HL-60 (cell line): Measurements from ENCODE around the gene ADAMTSL4.
A peak's percentile ranks its signal among the peaks of the same experiment; 100 is the strongest.

Source experiments
- DNase-seq, 2 experiments: peaks; one replicate each; pipeline ENCODE4 v3.0.0-alpha.2; 2010 to 2020; ENCODE audit warnings: low read depth in 1 of 2, low spot score in 1 of 2
- H3K27ac ChIP-seq: fragments of 250-450 bp; sonication (Bioruptor Pico); replicated peaks from 2 replicates; pipeline ENCODE4 v1.5.1; 2020; ENCODE audit warnings: mild to moderate bottlenecking, moderate library complexity
- H3K27me3 ChIP-seq: fragments of 250-450 bp; sonication (Bioruptor Pico); 2 replicates; pipeline ENCODE4 v1.5.1; 2021; ENCODE audit warnings: mild to moderate bottlenecking, moderate library complexity; ENCODE audit not compliant: insufficient read depth, poor library complexity, severe bottlenecking
- H3K4me3 ChIP-seq: replicated peaks from 2 replicates; pipeline ENCODE4 v1.5.1; 2011; ENCODE audit warnings: mild to moderate bottlenecking, control low read depth, low read length; ENCODE audit not compliant: insufficient read depth
- CTCF ChIP-seq: IDR thresholded peaks from one replicate; pipeline ENCODE4 v1.5.1; 2011; ENCODE audit warnings: low read length, control low read depth, inconsistent platforms; ENCODE audit not compliant: insufficient read depth
- GABPA ChIP-seq: IDR thresholded peaks from 2 replicates; pipeline ENCODE4 v1.6.1; 2012; ENCODE audit warnings: low read depth
- POLR2AphosphoS5 ChIP-seq: IDR thresholded peaks from 2 replicates; pipeline ENCODE4 v1.6.1; 2012; ENCODE audit warnings: low read depth
- REST ChIP-seq: IDR thresholded peaks from 2 replicates; pipeline ENCODE4 v1.6.1; 2012; ENCODE audit warnings: low read depth; ENCODE audit not compliant: insufficient replicate concordance
- SPI1 ChIP-seq: IDR thresholded peaks from 2 replicates; pipeline ENCODE4 v1.6.1; 2012; ENCODE audit warnings: low read depth, mild to moderate bottlenecking, borderline replicate concordance

ADAMTSL4 gene

DNA sequence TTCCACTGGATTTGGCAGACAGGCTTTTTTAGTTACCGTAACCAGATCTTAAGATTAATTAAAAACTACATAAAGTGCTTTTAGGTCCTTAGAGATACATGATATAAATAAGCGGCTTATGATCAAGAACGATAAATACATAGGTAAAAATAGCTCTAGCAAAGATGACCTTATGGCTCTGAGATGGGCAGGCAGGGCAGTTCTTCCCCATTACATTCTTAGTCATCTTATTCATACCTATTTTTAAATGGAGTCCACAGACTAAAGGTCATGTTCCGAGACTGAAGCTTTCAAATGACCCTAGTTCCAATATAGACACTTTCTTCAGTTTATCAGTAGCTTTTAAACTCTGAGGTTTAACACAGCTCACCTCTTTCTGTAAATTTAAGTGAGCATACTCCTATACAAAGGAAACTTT lies 25.9 kb downstream of the ADAMTSL4 start:
- Histone ChIP-seq H3K27ac (no peak overlapping the region), H3K4me3 (no peak overlapping the region)
- DNase-seq = no peak

DNA sequence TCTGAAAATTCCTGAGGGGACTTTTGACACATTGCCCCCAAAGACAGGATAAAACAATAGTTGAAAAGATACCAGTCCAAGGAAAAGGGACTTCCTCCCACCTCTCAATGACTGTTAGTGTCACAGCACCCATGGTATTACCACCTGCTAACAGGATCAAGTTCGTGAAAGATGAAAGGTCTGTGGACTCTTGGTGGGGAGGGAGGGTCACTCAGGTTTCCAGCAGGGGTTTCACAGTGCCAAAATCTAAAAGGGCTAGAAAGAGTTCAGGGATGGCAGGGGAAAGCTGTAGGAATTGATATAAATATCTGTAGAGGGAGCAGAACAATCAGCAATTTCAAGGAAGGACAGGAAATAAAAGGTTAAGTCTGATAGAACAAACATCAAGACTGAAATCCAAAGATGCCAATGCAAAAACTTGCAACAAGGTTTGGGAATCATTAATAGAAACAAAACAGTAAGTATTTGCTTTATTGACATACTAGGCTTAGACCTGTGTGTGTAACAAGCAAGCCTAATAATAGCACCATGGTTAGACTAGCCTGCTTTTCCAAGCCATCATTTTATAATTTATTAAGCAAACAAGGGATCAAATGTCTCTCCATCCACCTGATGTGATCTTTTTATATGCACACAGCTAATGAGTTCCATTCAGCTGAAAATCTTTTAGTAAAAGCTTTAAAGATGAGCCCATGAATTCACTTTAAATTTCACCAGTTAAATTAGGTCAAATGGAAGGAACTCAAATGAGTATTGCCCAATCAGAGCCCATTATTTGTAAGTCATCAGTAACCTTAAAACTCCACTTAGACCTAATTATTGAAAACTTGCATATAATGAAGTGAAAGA lies 26.5 kb downstream of the ADAMTSL4 start:
- H3K27me3 ChIP-seq = no peaks in the 10 kb centered on the region
- TF ChIP-seq GABPA = no peak
- TF ChIP-seq SPI1 = no peak
- TF ChIP-seq POLR2AphosphoS5 = no peak
- TF ChIP-seq CTCF = no peak
- TF ChIP-seq REST = no peak
- H3K4me3 ChIP-seq = peak overlapping the region; percentile 93
- H3K27ac ChIP-seq = no peak overlapping the region
- no peak for DNase-seq

More for the DNA sequence above, 25.9 kb downstream of the ADAMTSL4 start:
- no peak for TF ChIP-seq GABPA
- no peak for TF ChIP-seq SPI1
- no peak for TF ChIP-seq CTCF
- TF ChIP-seq POLR2AphosphoS5 = no peak
- TF ChIP-seq REST = no peak
- no peaks in the 10 kb centered on the region for H3K27me3 ChIP-seq

- no peaks in the 10 kb centered on the region for H3K27me3 ChIP-seq
- peak overlapping the region; percentile 13; the same call in 1 of the 2 replicates for H3K27ac ChIP-seq
- H3K4me3 ChIP-seq = peak overlapping the region; percentile 93
- no peak for TF ChIP-seq CTCF
- TF ChIP-seq POLR2AphosphoS5 = no peak
- no peak for TF ChIP-seq SPI1
- TF ChIP-seq GABPA = no peak
- TF ChIP-seq REST = no peak
- no peak for DNase-seq
Observed at GRCh38 chr1:150576367-150576711, 27.1 kb downstream of the ADAMTSL4 start.
